Transverse colon (tissue), 4 donors: ENCODE measurements around the gene TRIAP1.

ENCODE experiments used
- CTCF ChIP-seq, 5 experiments: fragments of 200-600 bp in 3 of 5; fragments of 450-650 bp in 2 of 5; sonication (generic) in 3 of 5; IDR thresholded peaks; 1 replicate in 2 of 5; 2 replicates in 3 of 5; pipeline ENCODE4 v1.5.1; 2016 to 2017; ENCODE audit warnings: antibody characterized with exemption in 5 of 5, inconsistent platforms in 3 of 5, mild to moderate bottlenecking in 2 of 5, moderate library complexity in 1 of 5
- EP300 ChIP-seq: sonication (generic); formaldehyde crosslinking; IDR thresholded peaks from one replicate; pipeline ENCODE4 v1.6.1; 2017; ENCODE audit warnings: antibody characterized with exemption, low read depth
- POLR2A ChIP-seq: fragments of 450-650 bp; IDR thresholded peaks from one replicate; pipeline ENCODE4 v1.6.1; 2016; ENCODE audit warnings: antibody characterized with exemption, mild to moderate bottlenecking, moderate library complexity
- POLR2AphosphoS5 ChIP-seq, 3 donors: sonication (generic); formaldehyde crosslinking; IDR thresholded peaks; one replicate each; pipeline ENCODE4 v1.6.1; 2016; ENCODE audit warnings: antibody characterized with exemption in 3 of 3

GRCh38 chr12:120402217-120402616, 44.0 kb downstream of the TRIAP1 start:
- TF ChIP-seq CTCF (IDR thresholded peaks at IDR 0.05) (no peak), POLR2A (no peak), POLR2AphosphoS5 (IDR thresholded peaks at IDR 0.05) (no peak), EP300 (no peak)
